ENCODE results near the gene MYH6.
"Not testable (repeated sequence)": the region's sequence is repeated elsewhere in the genome, so short reads cannot be mapped to it uniquely, and the experiment has no call there.

The MYH6 gene

DNA sequence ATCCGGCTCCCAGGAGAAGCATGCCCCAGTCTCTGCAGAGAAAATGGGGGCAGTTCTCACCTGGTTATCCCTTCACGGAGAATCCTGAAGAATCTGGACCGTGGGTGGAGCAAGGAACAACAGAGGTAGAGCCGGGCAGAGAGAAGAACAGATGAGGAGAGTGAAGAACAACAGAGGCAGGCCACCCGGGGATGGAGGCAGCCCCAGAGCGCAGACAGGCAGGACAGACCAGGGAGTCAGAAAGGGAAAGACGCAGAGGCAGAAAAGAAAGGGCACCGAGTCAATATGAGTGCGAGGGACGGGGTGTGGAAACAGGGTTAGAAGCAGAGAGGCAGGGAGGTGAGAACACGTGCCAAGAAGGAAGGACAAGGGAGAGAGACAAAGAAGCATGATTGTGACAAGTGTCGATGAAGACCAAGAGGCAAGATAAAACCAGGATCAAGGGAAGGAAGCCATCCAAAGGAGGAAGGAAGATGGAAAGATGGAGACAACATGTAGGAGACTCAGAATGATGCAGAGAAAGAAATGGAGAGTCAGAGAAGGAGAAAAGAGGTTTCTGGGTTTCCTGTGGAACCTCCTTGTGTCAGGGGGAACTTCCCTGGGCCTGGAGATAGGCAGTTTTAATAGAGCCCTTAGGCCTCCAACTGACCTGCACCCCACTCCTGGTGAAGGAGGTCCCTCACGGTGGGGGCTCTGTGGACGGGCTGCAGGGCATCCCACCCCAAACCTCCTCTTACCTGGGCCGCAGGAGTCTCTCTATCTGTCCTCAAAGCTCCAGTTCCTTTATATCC lies at the start of gene MYH6:
MYH6 (minus strand) TSS at position 758 of the 791 bp plus-strand sequence. CDS start 1,050 bp downstream, outside the sequence.
- DNase-seq (ENCODE audit: low read depth): no peak

DNA sequence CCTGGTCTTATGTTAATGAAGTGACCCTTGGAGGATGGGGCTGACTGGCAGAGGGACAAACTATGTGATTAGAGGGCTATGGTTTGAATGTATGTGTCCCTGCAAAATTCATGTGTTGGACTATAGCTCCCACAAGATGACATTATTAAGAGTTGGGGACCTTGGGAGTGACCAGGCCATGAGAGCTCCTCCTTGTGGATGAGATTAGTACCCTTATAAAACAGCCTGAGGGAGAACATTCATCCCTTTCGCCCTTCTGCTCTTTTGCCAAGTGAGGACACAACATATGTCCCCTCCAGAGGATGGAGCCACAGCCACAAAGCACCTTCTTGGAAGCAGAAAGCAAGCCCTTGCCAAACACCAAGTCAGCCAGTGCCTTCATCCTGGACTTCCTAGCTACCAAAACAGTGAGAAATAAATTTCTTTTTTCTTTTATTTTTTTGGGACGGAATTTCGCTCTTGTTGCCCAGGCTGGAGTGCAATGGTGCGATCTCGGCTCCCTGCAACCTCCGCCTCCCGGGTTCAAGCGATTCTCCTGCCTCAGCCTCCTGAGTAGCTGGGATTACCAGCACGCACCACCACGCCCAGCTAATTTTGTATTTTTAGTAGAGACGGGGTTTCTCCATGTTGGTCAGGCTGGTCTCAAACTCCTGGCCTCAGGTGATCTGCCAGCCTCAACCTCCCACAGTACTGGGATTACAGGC lies 49.0 kb upstream of the MYH6 start:
- DNase-seq (ENCODE audit: low read depth): not testable (repeated sequence)

DNA sequence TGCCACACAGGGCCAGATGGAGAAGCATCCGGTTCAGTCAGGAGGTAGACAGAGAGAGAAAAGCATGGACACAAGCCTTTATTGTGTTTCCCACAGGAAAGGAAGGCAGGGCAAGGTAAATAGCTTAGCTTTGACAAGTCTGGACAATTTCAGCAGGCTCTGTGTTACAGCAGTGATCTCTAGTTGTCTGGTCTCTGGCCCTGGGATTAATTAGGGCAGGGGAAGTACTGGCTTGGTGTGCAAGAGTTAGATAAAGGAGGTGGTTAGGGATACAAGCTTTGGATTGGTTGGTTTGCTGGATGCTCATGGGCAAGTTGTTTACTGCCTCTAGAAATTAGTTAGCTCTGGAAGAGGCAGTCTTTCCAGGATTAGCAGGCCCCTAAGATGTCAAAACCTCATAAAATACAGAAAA lies 46.4 kb upstream of the MYH6 start:
- no peak for DNase-seq (ENCODE audit: low read depth)

DNA sequence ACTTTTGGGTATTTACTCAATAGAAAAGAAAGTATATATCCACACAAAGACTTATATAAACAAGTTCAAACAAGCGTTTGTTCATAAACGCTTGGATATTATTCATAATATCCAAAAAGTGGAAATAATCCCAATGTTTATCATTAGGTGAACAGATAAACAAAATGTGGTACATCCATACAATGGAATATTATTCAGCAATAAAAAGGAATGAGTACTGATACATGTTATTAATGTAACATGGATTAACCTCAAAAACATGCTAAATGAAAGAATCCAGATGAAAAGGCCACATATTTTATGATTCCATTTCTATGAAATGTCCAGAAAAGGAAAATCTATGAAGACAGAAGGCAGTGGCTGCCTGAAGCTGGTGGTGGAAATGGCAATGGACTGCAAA lies 44.2 kb upstream of the MYH6 start:
- no peak for DNase-seq (ENCODE audit: low read depth)

DNA sequence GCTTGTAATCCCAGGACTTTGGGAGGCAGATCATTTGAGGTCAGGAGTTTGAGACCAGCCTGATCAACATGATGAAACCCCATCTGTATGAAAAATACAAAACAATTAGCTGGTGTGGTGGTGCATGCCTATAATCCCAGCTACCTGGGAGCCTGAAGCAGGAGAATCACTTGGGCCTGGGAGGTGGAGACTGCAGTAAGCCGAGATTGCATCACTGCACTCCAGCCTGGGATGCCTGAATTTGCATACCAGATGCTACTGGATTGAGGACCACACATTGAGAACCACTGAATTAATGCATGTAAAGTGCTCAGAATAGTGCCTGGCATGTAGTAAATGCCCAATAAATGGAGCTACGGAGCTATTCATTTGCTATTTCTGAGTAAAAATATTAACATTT lies 42.3 kb upstream of the MYH6 start:
- no peak for DNase-seq (ENCODE audit: low read depth)

DNA sequence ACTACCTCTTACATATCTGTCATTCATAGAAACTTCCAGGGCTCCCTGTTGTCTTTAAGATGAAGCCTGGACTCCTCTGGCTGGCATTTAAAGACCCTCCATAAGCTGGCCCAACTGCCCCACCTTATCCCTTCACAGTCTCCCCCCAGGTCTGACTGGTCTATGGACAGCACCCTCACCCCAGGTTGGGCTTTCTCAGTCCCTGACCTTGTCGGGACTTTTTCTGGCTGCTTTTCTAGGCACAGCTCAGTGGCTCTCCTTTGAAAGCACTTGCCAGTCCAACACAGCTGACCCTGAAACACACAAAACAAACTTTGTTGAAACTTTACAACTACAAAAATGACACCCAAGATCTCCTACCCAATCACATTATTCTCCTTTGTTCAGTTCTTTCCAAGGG lies 41.2 kb upstream of the MYH6 start:
- no peak for DNase-seq (ENCODE audit: low read depth)

DNA sequence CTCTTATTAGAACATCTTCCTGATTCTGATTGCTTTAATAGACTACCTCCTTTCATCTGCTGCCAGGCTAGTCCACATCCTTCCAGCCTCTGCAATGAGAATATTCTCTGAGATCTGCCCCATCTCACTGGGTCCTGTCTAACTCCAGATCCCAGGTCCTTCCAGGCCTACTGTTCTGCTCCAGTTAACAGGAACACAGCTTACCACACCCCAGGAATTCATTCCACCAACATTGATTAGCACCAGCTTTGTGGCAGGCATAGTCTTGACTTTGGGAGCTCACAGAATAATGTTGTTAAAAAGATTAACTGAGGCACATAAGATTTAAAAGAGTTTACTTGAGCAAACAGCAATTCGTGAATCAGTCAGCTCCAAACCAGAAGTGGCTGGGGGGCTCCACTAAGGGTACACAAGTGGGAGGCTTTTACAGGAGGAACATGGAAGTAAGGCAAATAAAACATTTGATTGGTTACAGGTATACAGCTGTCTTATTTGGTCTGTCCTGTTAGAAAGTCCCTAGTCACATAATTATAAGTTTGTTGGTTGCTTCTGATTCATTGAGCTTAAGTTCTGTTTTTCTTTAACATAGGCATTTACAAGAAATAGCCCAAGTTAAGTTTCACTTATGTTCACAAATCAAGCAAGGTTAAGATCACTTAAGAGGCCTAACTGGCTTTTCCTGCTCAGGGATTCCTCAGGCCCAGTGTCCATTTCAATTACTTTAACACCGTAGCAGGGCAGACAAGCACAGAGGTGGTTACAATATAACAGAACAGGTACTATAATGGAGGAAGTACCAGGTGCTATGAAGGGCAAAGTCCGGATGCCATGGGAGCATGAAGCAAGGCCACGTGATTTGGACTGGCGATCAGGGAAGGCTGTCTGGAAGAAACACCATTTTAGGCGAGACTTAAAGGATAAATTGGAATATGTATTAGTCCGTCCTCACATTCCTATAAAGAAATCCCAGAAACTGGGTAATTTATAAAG lies 39.6 kb upstream of the MYH6 start:
- DNase-seq (ENCODE audit: low read depth): no peak

DNA sequence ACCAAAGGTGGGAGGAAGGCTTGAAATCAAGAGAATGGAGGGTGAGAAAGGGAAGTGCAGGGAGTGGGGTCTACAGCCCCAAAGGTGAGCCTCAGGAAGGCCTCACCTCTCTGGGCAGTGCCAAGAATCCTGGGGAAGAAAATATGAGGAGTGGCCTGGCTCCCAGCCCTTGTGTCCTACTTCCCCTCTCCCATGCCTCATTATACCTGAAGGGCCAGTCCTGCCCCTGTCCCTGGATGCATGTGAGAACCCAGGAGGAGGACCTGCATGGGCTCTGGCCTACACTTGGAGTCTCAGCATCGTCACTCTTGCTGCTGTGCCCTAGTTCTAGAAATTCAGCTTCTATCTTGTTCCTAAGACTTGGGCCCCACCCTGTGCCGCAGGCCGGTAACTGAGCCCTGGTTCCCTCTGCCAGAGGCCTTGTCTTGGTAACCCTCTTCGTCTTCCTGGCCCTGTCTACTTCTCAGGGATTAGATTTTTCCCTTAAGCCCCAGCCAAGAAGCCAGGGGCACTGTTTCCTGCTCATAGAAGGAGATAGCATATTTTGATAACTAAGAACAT lies 38.3 kb upstream of the MYH6 start:
- no peak for DNase-seq (ENCODE audit: low read depth)

DNA sequence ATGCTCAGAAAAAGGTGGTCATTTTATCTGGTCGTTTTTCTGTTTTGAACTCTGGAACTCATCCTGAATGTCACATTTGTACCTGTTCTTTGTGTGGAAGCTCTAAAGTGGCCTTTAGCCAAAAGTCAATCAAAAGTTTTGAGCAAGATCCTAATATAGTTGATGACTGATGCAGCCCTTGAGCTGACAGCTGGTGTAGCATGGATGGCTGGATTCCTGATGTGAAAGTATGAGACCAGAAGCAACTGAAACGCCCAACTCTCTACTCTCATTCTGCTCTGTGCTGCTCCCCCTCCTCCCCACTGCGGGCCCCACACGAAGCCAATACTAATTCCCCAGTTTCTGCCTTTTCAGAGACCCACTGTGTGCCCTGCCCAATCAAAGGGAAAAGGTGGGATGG lies 37.7 kb upstream of the MYH6 start:
- no peak for DNase-seq (ENCODE audit: low read depth)

DNA sequence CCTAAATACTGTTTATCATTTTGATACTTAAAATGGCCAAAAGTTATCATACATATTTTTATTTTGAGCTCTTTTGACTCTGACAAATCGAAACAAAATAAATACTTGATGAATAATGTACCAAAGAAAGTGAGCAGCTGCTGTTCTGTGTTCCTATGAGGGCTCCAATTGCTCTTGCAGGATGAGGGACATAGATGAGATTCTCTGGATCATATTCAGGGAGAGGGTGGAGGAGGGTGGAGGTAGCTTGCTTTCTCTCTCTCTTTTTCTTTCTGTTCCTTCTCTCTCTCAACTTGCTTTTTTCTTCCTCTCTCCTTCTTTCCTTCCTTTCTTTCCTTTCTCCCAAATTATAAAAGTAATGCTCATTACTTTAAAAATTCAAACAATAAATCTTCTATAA lies 36.2 kb upstream of the MYH6 start:
- no peak for DNase-seq (ENCODE audit: low read depth)

DNA sequence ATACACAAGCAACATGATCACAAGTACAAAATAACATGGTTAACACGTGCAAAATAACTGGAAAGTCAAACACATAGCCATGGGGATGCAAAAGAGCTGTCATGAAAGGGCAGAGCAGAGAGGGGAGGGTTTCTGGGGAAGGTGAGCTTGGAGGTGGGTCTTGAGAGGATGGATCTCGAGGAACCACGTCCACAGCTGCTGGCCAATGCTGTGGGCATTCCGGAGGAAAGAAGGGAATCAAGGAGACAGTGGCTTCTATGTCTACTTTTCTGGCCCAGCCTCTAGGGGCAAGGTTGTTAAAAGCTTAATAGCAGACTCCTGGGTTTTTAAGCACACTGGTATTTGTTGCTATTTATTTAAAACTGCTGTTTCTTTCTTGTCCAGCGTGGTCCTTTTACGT lies 35.8 kb upstream of the MYH6 start:
- no peak for DNase-seq (ENCODE audit: low read depth)

DNA sequence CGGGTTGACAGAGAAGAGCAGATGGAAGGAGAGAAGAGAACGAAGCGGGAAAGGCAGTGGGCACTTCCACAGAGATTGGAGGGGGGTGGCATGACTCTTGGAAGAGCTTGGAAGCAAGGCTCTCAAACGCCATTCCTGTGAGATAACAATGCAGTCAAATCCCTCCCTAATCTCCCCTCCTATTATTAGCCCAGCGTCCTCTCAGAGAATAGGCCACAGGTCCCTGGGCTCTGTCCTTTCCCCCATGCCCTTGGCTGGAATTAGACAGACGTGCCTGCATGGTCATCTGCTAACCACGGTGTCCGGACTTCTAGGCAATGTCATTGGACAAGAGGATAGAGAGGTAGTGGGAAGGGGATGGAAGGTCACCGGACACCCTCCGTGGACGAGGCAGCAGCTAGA lies 35.3 kb upstream of the MYH6 start:
- no peak for DNase-seq (ENCODE audit: low read depth)

DNA sequence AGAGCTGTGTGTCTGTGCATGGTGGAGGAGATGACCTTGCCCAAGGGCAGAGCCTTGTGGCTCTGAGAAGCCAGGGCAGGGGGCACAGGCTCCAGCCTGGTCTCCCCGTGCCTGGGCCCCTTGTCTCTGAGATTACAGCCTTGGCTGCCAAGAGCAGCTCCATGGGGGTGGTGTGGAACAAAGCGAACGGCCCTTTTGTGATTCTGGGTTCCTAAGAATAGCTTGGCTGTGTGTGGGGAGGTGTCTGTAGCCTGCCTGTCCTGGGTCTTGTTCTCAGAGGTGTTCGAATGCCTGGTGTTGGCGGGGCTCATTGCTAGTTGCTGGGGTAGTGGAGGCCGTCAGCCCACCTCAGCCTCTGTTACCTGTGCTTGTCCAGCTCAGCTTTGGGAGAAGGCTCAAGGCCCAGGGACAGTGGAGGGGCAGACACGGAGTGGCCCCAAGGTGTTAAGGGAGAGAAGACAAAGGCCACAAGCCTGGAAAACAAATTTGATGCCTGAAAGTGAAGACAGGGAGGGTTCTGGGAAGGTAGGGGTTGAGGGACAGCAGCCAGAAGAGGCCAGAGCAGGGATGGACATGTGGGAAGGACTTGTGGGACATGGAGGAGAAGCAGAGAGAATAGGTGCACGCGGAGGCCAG lies 34.8 kb upstream of the MYH6 start:
- DNase-seq (ENCODE audit: low read depth): no peak

DNA sequence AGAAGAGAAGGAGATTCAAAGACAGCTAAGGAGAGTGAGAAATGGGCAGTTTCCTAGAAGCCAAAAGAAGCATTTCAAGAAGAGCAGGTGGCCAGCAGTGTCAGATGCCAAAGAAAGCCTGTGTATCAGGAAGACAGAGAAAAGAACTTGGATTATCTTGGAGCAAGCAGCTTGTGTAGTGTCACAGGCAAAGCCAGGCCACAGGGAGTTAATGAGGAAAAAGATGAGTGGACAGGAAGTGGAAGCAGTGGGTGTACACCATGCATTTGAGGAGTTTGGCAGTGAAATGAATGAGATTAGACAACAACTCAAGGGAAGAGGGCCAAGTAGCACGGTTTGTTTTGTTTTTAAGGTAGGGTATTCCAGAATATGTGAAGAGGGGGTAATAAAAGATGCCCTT lies 33.0 kb upstream of the MYH6 start:
- no peak for DNase-seq (ENCODE audit: low read depth)

DNA sequence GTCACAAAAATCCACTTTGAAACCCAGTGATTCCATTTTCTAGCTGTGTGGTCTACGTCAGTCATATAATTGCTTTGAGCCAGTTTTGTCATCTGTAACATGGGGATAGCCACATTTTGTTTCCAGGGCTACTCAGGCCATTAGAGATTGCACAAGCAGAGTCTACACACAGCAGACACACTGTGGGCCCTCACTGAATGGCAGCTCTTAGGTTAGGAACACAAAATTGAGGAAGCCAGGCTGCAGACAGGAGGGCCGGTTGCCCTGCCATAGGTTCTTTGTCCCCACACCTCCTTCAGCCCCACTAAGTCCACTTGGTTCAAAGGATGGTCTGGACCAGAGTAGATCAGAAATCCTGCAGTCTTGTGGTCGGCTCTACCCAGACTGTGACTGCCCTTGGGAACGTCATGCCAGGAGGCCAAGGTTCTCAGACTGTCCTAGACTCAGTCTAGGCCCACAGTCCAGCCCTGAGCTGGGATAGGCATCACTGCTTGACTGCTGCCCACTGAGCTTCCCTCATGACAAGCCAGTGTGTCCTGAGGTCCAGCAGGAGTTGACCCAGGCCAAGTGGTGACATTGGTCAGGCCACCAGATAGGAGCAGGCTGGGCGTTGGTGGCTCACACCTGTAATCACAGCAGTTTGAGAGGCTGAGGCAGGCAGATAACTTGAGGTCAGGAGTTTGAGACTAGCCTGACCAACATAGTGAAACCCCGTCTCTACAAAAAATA lies 31.2 kb upstream of the MYH6 start:
- no peak for DNase-seq (ENCODE audit: low read depth)

DNA sequence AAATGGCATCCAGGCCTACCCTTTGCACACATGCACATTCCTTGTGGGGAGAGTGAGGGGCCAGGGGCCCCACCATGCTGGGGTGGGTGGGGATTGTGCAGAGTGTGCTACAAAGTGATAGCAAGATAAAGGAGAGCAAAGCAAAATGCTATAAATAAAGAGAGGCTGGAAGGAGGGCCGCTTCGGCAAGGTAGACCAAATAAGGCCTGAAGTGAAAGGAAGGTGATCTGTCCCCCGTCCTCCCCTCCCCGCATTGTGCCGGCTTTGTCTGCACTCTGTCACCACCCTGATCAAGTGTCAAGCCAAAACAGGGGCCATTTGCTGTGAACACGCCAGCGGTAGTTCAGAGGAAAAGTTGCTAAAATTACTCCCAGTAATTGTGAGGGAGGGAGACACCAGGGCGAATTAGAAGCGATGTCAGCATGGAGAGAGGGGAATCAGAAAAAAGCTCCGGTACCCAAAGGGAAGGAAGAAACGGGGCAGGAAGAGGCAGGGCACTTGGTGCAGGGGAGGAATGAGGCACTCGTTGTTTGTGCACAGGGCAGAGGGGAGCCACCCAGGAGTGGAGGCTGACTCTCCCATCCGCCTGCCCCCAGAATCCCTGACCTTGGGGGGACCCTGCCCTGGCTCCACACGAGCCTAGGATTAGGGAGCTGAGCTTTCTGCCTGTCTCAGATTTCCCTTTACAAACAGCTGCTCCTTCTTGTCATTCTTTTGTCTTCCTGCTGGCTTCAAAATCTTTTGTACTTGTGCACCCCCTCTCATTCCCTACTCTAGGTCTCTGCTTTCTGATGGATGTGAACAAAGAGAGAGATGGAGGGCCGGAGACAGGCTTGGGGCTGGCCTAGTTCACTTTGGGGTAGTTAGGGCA lies 30.3 kb upstream of the MYH6 start:
- no peak for DNase-seq (ENCODE audit: low read depth)

DNA sequence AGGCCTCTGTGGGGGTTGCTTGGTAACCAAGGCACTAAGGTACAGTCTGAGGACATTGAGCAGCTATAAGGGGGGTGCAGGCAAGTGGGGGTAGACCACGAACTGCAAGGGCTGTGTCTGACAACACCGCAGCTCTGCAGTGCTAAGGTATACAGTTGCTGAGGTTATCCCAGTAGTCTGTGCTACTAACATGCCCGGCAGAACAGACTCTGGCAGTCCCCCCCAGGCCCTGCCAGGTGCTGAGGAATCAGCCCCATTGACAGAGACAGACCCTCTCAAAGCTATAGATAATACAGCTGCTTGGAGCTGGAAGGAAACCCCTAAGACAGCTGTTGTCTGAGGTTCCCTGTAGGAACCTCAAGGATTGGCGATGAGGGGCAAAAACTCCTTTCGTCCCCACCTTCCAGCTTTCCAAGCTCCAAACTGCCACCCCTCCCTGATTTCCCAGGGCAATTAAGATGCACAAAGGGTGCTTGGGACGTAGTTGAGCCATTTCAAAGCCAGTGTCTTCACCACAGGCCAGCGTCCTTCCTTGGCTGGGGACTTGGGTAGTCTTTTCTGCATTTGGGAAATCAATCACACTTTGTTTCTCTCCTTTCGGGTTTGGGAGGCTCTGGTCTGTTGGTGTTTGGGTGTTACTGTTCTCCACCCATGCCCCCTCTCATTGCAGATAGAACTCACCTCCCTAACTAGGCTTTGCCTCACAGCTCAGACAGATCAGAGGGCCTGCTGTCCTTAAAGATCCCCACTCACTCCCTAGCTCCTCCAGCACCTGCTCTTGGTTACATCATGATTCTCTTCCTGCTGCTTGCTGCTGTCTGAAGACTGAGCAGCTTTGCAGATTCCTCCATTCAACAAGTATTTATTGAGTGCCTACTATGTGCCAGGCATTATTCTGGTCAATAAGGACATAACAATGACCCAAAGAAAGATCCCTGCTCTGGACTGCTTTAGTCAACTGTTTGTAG lies 29.3 kb upstream of the MYH6 start:
- DNase-seq (ENCODE audit: low read depth): no peak

DNA sequence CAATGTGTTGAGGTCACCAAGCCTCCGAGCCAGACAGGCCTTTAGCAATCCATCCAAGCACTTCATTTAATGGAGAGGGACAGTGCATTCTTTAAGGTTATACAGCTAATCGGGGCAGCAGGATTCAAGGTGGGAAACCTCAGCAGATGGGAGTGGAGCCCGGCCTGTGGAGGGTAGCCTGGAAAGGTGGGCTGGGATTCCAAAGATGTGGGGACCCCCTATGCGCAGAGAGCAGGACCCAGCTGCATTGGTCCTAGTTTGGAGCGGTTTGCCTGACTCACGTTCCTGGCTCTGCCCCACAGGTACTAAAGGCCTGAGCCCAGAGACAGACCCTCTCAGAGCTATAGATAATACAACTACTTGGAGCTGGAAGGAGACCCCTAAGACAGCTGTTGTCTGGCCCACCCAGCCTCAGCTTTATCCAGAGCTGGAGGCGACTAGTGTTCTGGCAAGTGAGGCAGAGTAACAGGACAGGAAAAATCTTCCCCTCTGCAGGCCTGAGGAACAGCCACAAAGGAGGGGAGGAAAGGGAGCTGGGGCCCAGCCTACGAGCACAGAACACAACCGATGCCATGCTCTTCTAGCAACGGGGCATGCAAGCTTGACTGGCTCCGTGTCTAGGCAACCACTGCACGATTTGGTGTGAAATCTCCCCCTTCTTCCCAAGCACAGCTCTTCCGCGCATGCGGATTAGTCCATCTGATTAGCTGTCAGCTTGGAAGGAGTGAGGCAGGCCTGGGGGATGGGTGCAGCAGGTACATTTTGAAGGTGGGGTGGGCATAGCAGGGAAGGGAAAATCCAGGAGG lies 28.5 kb upstream of the MYH6 start:
- DNase-seq (ENCODE audit: low read depth): no peak

Data from stimulated activated CD8-positive, alpha-beta memory T cell treated with anti-CD3 and anti-CD28 coated beads, Interleukin-4, amount 100 ng/mL, for 24 hours (primary cell).